Measurements from ENCODE around the gene DERA.
"Not testable (repeated sequence)": the region's sequence is repeated elsewhere in the genome, so short reads cannot be mapped to it uniquely, and the experiment has no call there.

The DERA gene

GRCh38 chr12:15910864-15911721 is at the start of gene DERA:
DERA (plus strand) TSS chr12:15911332; CDS start chr12:15911384, 52 bp downstream.
- DNase-seq (ENCODE audit: low spot score): peak; percentile 79

GRCh38 chr12:15861404-15861803 is 49.7 kb upstream of the DERA start:
- DNase-seq (ENCODE audit: low spot score): no peak

GRCh38 chr12:15862840-15863239 is 48.3 kb upstream of the DERA start:
- no peak for DNase-seq (ENCODE audit: low spot score)

DNA sequence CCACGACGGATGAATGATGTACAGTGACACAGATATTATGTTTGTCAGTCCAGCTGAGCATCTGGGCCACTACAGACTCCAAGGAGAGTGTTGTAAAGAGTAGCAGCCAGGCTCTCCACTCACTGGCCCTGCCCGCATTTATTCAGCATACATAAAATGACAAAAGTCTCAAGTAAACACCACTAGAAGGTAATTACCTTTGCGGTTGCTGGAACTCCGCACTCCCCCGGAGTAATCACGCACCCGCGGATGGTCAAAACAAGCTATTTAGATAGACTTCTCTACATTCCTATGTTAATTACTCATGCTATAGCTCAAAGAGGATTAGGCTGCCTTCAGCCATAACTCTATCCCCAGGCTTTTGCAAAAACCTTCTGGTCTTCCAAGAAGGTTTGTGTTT is 47.8 kb upstream of the DERA start:
- DNase-seq (ENCODE audit: low spot score): no peak

DNA sequence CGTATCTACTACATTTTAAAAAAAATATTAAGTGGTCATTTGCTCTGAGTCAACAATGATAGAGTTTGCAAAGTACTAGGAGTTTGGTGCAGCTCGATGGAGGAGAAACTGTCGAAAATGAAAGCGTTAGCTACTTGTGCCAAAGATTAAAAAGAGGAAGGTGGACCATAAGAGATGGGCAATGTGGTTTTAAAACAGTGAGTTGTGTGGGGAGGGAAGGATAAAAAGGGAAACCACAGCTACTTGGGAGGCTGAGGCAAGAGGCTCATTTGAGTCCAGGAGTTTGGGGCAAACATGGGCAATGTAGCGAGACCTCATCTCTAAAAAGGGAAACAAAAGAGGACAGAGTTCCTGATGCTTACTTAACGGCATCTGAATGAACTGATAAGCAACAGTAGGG is 47.1 kb upstream of the DERA start:
- DNase-seq (ENCODE audit: low spot score): peak; percentile 37

- DNase-seq (ENCODE audit: low spot score): no peak
These were observed 42.9 kb upstream of the DERA start for GRCh38 chr12:15868186-15868585.

DNA sequence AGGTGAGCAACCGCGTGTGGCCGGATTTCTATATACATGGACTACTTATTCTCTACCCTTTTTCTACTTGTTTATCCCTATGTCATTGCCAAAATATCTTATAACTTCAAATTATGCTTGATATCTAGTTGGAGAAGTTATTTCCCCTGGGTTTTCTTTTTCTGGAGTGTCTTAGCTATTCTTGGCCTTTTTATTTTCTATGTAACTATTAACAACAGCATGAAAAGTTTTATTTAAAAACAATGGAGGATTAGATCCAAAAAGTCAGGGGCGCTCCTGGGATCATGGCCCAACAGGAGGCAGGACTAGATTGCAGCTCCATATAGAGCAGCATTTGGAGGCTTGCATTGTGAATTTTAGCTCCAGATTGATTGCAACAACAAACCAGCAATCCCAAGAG is 37.6 kb upstream of the DERA start:
- no peak for DNase-seq (ENCODE audit: low spot score)

GRCh38 chr12:15874556-15875145 is 36.5 kb upstream of the DERA start:
- DNase-seq (ENCODE audit: low spot score): not testable (repeated sequence)

GRCh38 chr12:15875863-15876262 is 35.3 kb upstream of the DERA start:
- no peak for DNase-seq (ENCODE audit: low spot score)

GRCh38 chr12:15879413-15879812 is 31.7 kb upstream of the DERA start:
- DNase-seq (ENCODE audit: low spot score): no peak

DNA sequence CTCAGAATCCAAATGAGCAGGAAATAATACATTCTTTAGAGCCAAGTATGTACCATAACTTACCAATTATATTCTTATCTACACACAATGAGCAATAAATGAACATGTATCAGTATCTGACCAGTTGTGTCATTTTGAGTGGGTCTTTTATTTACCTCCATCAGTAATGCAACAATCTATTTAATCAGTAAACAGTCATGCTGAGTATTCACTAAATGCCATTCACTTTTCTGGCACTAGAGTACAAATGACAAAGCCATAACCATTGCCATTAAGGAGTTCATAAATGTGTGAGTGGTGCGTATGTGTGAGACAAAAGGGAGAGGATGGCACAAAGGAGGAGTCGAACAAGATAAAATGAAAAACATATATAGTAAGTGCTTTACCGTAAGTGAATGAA is 30.4 kb upstream of the DERA start:
- DNase-seq (ENCODE audit: low spot score): no peak

DNA sequence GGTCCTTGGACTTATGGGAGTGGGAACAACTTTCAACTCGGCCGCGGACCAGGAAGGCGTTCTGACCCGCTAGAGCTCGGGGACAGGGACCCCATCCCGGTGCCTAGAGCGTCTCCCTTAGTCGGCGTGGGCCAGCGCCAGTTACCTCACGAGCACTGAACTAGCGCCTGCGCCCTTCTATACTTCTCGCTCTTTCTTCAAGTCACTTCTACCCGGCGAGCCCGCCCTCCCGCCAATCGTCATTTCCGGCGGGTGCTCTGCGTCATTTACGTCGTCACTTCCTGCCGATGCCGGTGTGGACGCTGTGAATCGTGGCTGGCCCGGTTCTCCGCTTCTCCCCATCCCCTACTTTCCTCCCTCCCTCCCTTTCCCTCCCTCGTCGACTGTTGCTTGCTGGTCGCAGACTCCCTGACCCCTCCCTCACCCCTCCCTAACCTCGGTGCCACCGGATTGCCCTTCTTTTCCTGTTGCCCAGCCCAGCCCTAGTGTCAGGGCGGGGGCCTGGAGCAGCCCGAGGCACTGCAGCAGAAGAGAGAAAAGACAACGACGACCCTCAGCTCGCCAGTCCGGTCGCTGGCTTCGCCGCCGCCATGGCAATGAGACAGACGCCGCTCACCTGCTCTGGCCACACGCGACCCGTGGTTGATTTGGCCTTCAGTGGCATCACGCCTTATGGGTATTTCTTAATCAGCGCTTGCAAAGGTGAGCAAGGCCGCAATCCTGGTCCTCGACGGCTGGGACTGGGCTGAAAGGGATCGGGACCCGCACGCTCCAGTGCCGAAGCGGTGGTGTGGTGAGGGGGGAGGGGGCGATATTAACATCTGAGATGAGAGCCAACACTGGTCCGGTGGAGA is 28.8 kb upstream of the DERA start, which contains the start of gene STRAP:
Gene STRAP (plus strand): TSS at position 270 of the 854 bp plus-strand sequence. CDS start 321 bp downstream, at position 591.
- DNase-seq (ENCODE audit: low spot score): peak; percentile 99

DNA sequence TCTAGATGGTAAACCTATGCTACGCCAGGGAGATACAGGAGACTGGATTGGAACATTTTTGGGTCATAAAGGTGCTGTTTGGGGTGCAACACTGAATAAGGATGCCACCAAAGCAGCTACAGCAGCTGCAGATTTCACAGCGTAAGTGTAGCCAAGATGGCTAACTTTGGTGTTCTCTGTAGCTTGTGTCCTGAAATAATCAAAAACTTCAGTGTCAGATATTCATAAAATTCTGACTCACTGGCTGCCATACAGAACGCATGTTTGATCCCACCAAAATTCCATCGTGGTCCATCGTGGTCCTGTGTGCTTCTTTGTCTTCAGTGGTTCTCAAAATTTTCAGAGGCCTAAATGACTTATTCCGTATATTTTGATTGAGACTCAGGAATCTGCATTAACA is 27.6 kb upstream of the DERA start:
- DNase-seq (ENCODE audit: low spot score): no peak

DNA sequence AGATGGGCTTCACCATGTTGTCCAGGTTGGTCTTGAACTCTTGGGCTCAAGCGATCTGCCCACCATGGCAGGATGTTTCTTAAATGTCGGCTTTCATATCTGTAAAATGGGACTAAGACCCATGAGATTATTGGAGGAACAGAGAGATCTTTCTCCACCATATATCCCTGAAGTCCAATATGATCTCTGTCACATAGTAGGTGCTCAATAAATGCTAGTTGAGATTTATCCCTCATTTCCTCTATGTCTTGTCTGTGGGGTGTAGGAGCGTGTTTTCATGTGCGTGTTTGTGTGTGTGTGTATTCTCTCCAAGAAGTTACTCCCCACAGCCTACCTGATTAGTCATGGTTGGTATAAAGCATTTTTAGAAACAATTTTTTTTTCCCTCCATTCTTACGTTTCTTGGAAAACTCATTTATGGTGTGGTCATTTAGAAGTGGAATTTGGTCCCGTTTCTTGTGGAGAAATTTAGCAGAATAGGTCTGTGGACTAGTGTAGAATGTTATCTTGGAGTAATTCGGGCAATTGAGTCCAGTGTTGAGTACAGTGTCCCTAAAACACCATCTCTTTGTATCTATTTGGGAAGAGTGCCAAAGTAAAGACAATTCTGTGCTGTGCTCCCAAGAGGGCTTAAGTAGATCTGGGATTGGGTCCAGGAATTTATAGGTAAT is 24.6 kb upstream of the DERA start:
- no peak for DNase-seq (ENCODE audit: low spot score)

- no peak for DNase-seq (ENCODE audit: low spot score)
These were observed 23.9 kb upstream of the DERA start for GRCh38 chr12:15887043-15887817.

DNA sequence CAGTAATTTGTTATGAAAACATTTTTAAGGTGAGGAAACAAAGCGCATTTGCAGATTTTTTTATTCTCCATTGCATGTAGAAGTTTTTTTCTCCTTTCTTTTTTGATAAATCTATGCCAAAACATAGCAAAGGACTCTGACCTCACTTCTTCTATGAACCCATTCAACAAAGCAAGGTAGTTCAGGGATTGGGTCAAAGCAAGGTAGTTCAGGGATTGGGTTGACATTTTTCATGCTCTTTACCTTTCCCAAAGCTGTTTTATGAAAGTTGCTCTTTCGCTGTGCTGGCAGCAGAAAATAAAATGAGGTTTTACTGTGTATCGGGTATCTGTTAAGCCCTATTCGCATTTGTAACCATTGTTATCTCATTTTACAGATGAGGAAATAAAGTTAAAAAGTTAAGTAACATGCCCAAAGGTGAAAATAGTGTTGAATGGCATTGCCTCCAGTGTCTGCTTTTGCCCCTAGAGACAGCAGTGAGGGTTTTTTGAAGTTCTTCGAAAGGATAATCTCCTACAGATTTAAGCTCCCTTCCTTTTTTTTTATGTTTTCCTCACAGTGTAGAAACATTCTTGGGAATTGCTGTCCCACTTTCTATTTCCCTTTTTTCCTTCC is 18.4 kb upstream of the DERA start:
- DNase-seq (ENCODE audit: low spot score): no peak

GRCh38 chr12:15893260-15893659 is 17.9 kb upstream of the DERA start:
- no peak for DNase-seq (ENCODE audit: low spot score)

- DNase-seq (ENCODE audit: low spot score): no peak
These were observed 14.3 kb upstream of the DERA start for GRCh38 chr12:15896867-15897266.

DNA sequence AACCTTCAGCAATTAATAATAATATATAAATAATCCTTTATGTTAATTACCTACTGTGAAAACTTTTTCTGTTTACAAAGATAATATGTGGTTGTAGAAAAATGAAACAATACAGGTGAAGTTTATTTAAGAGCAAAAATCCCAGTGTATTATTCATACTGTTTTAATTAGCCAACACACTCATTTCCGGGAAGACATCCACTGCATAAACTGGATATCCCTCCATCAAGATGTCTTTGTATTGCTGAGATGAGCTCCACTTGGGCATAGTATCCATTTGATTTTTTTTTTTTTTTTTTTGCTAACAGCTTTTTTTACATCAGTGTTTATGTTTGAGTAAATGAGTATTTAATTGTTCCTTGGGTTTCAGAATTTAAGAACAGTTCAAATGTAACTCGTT is 13.7 kb upstream of the DERA start:
- DNase-seq (ENCODE audit: low spot score): no peak

DNA sequence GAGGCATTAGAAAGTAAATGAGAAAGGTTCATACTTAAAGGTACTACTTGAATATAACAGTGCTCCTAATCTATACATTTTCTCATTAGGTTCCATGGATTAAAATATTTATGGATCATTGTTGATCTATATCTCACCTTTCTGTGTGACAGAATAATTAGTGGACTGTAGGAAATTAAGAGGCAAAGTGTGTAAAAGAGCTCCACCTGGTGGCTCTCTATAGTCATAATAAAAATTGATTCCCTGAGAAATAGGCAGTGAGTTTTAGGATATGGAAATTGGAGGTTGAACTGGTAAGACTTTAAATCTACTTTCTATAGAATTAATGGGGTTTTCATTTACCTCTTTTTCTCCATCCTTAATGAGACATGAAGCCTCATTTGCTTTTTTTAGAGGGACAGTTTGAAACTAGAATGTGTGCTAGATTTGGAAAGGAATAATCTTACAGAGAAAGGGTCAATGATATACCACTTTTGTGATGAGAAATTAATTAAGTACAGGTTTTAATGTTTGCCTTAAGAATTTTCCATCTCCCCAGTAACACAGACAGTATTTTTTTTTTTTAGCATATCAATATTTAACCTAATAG is 11.8 kb upstream of the DERA start:
- peak; percentile 28 for DNase-seq (ENCODE audit: low spot score)

Measured in Ammon's horn (tissue), 1 donor.